NCI-H774 (cell line): ENCODE results near the gene ZIC1.

ENCODE experiments used
- DNase-seq: peaks from one replicate; lab custom pipeline; 2025; lab: John Stamatoyannopoulos, UW

Gene ZIC1

DNA sequence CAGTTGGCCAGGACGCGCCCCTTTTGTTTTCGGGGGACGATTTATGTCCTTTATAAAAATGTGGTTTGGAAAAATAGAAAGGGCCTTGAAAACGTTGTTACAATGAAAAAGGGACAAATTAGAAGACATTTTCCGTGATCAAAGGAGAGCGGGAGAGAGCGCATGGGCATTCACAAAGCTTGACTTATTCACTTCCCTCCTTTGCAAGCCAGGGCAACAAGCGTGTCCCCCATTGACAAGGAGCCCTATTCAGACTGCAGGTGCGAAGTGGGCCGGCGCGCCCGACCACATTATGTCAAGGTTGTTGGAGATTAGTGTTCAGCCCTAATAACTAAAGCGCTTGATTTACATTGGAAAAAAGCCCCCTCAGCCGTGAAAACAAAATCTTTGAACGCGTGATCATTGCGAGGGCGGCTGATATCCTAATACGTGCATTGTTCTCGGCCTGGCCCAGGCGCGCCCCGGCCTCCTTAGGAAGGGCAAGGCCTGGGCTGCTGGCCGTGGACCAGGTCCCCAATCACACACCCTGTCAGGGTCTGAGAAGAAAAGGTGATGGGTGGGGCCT is 28.7 kb upstream of the ZIC1 start:
- no peak for DNase-seq

DNA sequence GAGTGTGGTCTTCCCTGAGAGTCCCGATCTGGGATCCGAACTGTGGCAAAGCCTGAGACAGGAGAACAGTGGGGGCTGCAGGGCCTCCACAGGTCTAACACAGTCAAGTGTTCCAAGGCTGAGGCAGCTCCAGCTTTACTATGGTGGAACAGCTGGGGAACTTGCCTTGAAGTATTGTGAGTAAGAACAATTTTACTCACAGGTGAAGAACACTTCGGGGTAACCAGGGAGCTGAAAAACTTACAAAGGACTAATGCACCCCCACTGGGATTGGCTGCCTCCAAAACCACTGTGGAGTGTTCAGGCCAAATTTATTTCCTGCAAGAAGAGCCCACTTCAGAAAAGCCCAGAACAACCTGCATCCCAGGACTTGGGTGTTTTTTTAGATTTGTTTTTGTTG is 28.2 kb upstream of the ZIC1 start:
- no peak for DNase-seq

DNA sequence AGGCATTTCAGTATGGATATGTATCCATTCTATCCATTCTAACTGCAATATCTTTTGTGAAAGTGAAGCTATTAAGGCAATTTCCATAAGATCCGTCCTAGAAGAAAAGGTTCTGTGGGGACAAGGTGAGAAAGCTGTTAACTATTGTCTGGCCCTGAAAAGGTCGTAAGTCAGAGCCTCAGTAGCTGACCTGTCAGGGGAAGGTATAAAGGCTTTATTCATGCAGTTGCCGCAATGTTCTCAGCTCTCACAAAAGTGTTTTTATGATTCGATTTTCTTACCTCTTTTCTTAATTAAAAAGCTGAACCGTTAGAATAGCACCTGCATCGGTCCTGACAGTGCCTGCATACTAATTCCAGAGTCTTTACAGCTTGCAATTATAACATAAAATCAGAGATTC is 27.6 kb upstream of the ZIC1 start:
- DNase-seq, result no peak

DNA sequence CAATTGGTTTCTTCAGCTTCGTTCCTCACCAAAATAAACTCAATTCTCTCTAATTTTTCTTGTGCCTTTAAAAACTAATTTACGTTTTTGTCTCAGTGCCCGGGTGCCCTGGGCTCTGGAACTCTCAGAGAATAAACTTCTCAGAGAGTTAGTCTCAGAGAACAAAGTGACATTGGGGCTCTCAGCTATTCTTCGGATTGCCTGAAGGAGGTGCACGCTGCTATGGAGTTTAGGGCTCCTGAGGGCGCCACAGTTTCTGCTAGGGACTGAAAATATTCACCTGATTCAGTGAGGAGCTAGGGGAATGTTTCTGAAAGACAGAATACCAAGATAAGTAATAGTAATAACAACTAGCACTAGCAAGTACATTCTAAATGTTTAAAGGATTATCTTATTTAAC is 25.5 kb upstream of the ZIC1 start:
- DNase-seq, result no peak

DNA sequence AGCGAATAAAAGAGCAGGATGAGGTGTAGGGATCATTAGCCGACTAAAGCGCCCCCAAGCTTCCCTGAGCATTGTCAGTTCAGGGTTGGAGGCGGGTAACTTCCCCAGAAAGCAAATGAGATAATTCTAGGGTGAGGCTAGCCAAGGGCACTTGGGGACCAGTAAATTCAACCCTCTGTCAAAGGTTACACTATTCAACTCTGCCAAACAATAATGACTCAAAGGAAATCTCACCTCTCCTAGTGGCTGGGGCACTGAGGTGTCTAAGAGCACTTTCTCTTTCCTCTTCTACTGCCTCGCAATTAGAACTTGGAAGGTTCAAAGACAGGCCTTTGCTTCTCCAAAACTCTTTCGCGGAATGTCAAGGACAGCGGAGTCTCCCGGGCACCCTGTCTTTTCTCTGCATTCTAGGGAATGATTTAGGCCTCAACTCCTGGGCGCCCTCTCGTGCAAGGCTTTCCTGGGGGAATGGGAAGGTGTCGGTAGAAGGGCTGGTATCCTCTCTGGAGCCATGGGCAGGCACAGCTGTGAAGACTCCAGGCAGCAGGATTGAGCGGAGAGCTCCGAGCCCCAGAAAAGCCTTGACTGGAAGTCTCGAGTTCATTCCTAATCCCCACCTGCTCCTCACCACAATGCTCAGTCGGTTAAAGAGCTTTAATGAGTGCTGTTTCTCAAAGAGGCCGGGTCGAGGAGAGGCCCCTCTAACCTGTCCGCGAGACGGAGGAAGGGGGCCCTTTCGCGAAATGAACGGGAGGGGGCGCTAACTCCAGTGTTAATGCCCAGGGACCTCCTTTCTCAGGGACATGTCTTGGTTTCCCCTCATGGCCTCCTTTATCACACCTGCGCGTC is 24.7 kb upstream of the ZIC1 start:
- DNase-seq, result no peak

DNA sequence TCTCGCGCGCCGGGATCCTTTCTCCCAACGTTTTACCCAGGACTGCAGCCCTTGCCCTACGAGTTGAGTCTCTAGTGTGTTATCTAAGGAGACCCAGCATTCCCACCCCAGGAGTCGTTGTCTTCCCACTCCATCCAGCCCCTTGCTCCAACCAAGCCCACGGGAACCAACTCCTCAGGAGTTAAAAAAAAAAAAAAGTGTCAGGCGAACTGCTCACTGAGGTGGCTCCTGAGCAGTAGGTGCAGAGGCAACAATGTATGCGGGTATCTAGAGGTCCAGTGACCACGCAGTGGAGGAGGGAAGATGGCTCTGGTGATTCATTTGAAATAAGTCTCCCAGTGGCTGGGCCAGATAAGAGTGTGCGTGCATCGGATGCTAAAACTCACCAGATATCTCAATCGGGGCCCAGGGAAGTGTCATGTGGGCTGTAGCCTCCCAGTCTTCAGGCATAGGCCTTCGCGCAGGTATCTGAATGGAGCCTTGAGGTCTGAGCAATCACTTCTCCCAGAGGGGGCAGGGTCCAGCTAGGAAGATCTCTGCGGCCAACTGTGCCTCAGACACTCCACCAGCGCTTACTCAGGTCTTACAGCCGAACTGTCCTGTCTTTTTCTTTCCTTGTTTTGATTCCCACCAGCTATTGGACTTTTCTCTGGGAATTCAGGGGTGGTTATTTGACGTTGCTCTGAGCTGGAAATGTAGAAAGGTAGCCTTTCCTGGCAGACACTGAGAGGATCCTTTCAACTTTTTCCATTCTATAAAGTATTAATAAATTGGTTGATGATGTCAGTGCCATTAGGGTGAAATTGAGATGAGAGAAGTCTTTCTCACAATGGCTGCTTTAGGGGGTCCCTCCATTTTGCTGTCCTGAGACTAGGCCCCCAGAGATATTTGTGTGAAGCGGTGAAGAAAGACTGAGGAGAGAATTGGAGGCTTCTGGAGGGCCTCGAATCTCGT is 23.8 kb upstream of the ZIC1 start:
- DNase-seq, result no peak

DNA sequence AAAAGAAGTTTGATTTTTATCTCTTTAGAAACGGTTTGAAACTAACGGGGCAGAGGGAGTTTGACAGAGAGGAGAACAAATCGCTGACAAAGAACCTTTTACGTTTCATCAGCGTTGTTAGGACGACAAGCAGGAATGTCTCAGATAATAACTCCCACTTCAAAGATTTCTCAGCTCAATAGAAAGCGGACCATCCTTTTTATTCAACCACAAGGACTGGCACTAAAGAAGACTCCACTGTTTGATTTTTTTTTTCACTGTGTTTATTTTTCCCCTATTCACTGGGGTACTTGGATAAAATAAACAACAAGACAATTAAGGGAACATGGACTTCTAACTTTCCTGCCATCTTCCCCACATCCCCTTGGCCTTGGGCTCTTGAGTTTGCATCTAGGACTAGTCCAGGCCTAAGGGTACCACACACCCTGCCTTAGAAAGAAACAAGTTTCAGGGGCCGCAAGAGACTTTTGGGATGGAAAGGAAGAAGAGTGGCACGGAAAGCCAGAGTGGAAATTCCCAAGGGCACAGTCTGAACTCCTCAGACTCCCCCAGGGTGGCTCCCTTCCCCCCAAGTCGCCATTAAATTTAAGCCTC is 21.8 kb upstream of the ZIC1 start:
- DNase-seq, result no peak

DNA sequence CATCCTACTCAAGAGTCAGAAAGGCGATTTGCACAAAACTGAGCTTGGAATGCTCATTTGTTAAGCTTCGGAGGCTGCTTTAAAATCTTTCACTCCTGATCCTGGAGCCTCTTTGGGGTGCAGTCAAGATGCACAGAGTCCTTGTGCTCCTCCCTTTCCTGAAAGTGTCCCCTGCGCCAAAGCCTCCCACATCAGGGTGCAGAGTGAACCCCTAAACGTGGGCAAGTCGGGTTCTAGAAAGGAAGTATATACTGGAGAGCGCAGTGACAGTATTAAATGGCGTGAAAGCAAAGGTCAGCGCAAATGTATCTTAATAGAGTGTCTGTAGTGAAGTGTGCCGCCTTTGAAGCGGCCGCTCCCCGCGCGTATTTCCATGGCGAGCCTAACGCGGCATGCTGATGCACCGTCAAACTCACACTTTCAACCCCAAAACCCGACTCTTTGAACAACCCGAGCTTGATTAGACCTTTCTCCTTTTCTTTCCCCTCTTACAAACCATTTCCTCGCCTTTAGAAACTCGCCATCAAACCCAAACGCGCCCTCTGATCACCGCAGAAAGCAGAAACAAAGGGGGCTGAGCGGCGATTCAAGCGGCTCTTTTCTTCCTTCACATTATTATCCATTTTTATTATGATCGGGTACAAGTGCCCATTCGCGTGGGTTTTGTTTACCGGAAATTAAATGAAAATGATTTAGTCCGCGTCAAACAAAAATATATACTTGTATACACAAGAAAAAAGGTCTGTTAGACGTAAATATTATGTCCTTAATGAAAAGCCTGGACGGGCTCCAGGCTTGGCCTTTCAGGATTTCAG is 21.1 kb upstream of the ZIC1 start:
- DNase-seq, result no peak

DNA sequence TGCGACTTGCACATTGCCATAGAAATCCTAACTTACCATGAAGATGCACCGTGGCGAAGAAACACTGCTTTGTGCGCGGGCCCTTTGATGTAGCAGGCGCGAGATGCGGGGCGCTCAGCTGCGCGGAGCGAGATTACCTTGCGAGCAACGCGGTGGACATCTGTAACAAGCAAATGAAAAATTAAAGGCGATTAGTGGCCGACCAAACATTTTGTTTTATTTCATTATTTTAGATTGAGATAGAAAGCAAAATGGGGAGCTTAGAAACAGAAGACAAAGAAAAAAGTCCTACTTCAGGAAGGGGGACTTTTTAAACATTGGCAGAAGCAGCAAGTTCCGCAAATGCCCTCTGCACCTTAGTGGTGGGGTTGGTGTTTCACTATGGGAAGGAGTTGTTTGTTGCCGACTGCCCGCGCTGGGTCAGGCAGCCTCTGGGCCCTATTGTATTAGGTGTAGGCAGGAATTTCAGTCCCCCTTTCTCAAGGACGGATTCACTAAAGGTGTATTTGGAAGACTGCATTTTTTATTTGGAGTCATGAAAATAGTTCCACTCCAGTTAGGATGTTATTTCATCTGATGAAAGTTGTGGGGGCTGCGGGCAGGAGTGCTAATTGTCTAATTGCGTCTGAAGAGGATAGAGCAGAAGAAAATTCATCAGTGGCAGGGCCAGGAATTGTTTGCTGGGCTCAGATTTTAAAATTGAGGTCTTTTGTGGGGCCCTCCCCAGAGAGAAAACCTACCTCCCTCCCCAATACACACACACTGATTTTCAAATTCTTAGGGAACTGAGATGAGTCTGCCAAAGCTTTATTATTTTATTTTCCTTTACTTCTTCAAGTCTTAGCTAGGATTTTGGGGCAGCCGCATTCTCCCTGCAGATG is 20.2 kb upstream of the ZIC1 start:
- DNase-seq, result no peak

DNA sequence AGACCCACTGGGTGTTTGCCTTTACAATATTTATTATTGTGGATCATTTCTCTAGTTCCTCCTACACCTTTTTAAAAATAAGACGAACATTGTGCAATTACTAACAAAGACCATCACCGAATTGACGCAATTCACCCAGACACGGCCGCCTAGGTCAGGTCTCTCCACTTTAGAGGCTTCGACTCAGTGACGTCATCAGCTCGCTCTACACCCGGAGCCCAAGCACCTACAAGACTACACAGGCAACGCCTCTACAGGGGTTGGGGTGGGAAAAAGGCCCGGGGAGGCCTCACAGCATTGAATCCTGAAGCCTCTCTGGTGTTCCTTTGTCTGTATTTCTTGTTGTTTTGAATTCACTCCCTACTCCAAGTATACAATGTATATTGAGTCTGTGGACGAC is 19.4 kb upstream of the ZIC1 start:
- DNase-seq, result no peak

DNA sequence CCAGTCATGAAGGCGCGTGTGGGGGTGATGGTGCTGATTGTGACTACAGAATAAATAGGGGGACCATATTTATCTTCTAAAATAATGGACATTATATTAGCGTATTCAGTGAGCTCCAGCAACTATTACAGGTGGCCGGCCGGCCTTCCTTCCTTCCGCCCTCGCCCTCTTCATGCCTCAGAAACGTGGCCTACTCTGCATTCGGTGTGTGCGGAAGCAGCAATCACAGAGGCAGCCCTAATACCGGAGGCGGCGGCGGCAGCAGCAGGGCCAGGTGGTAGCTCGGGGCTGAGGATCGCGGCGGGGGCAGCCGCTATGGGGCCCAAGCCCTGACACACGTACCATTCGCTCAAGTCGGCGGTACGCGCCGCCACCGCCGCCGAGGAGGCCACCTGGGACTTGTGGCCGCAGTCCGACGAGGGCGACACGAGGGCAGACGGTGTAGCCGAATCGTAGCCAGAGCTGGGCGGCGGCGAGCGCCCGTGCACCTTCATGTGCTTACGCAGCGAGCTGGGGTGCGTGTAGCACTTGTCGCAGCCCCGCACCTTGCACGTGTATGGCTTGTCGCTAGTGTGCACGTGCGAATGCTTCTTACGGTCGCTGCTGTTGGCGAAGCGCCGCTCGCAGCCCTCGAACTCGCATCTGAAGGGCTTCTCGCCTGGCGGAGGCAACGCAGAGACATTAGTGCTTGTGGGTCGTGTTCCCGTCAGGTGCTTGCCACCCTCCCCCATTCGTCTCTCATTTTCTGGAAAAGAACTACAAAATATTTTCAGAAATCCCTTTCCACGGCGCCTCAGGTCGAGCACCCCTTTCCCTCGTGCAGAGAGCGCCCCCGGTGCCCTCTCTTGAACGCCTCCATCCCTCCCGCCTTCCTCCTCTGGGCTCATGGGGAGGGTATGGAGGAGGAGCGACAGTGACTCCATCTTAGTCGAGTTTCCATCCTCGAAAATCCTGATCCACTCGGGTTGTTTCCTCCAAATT is 18.3 kb upstream of the ZIC1 start:
- no peak for DNase-seq

DNA sequence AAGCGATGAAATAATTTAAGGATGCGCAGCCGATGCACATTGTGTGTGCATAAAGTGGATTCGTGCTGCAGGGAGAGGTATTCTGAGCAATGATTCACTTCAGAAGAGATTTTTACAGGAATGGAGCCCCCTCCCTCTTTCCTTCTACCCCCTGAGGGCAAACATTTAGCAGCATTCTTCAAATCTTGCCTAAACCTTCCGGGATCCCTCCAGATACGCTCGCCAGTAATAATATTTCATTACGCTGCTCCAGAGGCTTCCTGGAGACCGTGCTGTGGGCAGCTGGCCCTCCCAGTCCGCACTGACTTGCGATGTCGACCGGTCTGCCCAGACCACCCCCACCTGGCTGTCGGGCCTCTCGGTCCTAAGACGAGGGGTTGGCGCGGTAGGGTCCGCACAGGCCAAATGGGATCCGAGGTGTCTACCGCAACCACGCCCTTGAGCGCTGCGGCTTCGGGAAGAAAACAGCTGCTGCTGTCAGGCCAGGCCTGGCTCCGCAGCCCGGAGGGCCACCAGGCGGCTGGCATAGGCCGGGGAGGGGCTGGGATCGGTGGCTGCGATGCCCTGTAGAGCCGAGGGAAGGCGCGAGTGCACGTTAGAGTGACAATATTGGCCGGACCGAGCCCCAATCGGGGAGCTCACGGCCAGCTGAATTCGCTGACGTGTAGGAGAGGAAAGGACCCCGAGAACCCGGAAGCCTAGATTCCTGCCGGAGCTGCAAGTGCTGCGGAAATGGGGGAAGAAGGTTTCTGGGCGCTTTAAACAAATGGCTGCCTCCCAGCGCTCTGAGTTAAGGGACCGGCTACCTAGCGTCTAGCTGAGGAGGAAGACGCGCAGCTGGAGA is 17.2 kb upstream of the ZIC1 start:
- no peak for DNase-seq

DNA sequence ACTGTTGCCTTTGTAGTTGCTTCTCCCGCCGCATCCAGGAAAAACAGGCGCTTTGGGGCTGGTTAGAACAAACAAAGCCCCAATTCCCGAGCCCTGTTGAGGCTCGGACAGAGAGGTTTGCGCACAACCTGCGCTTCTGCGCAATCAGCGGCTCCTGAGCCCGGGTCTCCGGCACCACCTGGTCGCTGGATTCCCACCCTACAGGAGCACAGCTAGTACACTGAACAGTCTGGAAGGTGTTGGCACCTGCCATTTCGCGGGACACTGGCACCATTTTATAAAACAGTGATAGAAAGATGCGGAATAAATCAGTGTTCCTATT is 16.6 kb upstream of the ZIC1 start:
- no peak for DNase-seq

DNA sequence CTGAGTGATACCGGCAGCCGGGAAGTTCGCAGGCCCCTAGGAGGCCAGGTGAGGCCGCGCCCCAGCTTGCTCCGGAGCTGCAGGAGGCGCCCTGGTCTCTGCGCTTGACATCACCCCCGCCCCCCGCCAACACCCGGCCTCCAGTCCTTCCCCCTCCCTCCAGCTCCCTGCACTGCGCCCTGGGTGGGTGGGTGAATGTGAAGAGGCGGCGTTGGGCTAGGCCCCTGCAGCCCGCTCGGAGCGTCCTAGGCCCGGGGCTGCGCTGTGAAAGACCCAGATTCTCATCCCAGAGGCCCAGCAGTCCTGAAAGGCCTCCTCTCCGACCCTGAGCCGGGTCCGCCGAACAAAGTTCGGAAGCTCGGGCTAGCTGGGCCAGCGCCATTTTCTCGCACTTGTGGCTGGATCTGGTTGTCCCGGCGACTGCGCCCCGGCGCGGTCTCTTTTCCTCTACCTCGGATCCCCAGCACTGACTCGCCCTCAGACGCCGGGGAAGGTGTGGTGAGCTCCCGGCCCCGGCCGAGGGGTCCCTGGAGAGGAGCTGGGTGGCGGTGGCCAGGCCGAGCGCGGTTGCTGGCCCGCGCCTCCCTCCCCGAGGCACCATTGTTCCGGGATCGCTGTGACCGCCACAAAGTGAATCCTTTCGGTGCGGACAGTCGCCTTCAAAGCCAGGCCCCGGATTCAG is 15.8 kb upstream of the ZIC1 start:
- no peak for DNase-seq

DNA sequence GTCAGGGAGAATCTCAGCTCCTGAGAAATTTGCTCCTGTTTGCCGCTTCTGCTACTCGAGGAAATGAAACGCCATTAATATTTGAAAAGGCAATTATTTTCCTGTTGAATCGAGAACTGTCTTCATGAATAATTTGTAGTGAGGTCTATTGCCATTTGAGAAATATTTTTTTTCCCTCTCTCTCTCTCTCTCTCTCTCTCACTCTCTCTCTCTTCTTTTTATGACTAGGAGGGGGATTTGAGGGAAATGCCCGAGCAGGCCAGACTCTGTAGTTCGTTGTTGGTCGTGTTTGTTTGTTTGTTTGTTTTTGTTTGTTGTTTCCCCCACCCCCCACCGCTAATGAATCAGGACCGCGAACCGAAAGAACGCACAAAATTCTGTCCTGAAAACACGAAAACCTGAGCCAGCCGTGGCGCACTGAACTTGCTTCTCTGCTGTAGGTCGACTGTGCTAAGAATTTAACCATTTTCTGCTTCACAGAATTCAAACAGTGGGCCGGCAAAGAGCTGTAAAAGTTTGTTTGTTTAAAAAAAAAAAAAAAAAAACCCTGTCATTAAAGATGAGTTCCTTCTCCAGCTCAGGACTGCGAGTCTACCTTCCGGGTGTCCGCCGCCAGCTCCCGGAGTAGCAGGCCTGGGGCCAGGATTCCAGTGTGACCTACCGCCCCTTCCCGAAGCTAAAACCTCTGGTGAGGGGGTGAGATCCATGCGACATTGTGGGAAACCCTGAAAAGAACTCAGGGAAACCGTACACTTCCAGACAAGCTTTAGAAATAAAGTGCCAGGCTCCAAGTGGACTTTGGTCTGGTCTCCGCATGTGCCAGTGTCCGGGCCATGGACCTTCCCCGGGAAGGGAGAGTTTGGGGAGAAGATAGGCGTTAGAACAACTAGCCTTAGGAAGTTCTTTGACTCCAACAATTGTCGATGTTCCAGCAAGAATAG is 15.0 kb upstream of the ZIC1 start:
- no peak for DNase-seq

DNA sequence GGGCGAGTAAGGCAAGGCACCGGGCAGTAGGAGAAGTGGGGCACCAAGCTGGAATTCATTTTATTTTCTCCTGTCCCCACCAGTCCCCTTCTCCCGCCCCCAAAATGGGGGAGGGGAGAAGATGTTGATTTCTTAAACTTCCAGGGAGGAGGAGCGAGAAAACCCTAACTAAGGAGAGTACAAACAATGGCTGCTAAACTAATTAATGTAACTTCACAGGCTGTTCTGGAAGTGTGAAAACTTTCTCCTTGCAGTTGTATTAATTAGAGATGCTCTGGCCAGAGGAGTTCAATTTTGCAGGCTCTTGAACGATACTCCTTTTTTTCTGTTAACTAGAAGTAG is 14.3 kb upstream of the ZIC1 start:
- DNase-seq, result no peak
